Loucy (cell line): ENCODE measurements around the gene PRLR.

Source experiments
- H2AFZ ChIP-seq: fragments of 200-600 bp; sonication (generic); 2 replicates; pipeline ENCODE4 v1.6.0; 2016; ENCODE audit warnings: antibody characterized with exemption, mild to moderate bottlenecking, low read length, moderate library complexity
- H3F3A ChIP-seq: fragments of 200-600 bp; 2 replicates; pipeline ENCODE4 v1.6.0; 2016; ENCODE audit warnings: antibody characterized with exemption, low read depth, mild to moderate bottlenecking
- H3K27me3 ChIP-seq: fragments of 200-600 bp; sonication (generic); 2 replicates; pipeline ENCODE4 v1.6.1; 2014; ENCODE audit warnings: low read length, mild to moderate bottlenecking; ENCODE audit not compliant: insufficient read depth, poor library complexity, severe bottlenecking
- H3K36me3 ChIP-seq: fragments of 200-600 bp; sonication (generic); 2 replicates; pipeline ENCODE4 v1.6.1; 2016; ENCODE audit warnings: low read length; ENCODE audit not compliant: insufficient read depth
- H3K4me1 ChIP-seq: fragments of 200-600 bp; sonication (generic); 2 replicates; pipeline ENCODE4 v1.5.1; 2014; ENCODE audit warnings: low read length, mild to moderate bottlenecking; ENCODE audit not compliant: insufficient read depth, poor library complexity, severe bottlenecking
- H3K4me2 ChIP-seq: fragments of 200-600 bp; sonication (generic); 2 replicates; pipeline ENCODE4 v1.6.0; 2014; ENCODE audit warnings: antibody characterized with exemption, low read length, low read depth, mild to moderate bottlenecking; ENCODE audit not compliant: poor library complexity, severe bottlenecking
- H3K4me3 ChIP-seq: fragments of 200-600 bp; sonication (generic); 2 replicates; pipeline ENCODE4 v1.5.1; 2014; ENCODE audit warnings: low read length, mild to moderate bottlenecking, mixed read lengths; ENCODE audit not compliant: poor library complexity, severe bottlenecking
- H3K79me2 ChIP-seq: fragments of 200-600 bp; sonication (generic); 2 replicates; pipeline ENCODE4 v1.6.1; 2014; ENCODE audit warnings: low read length; ENCODE audit not compliant: insufficient read depth
- H3K9ac ChIP-seq: fragments of 200-600 bp; sonication (generic); 2 replicates; pipeline ENCODE4 v1.6.0; 2014; ENCODE audit warnings: mild to moderate bottlenecking, low read depth, low read length, moderate library complexity; ENCODE audit not compliant: poor library complexity, severe bottlenecking
- H3K9me2 ChIP-seq: fragments of 200-600 bp; sonication (generic); replicated peaks from 2 replicates; pipeline ENCODE4 v1.6.1; 2016; ENCODE audit warnings: low read depth, low read length, mixed read lengths
- H3K9me3 ChIP-seq: fragments of 200-600 bp; sonication (generic); 2 replicates; pipeline ENCODE4 v1.6.1; 2014; ENCODE audit warnings: mild to moderate bottlenecking, antibody characterized with exemption, low read length, low read depth; ENCODE audit not compliant: insufficient read depth
- H4K20me1 ChIP-seq: fragments of 200-600 bp; sonication (generic); 2 replicates; pipeline ENCODE4 v1.6.0; 2014; ENCODE audit warnings: antibody characterized with exemption, low read length, mild to moderate bottlenecking; ENCODE audit not compliant: insufficient read depth, poor library complexity, severe bottlenecking
- EZH2phosphoT487 ChIP-seq: fragments of 200-600 bp; IDR thresholded peaks from 2 replicates; pipeline ENCODE4 v1.6.1; 2018; ENCODE audit warnings: antibody characterized with exemption, mild to moderate bottlenecking, moderate library complexity, borderline replicate concordance
- TF ChIP-seq, protein P1 (sequence below): fragments of 200-600 bp; sonication (generic); conservative IDR thresholded peaks from 2 replicates; pipeline ENCODE4 v1.5.1; 2014; ENCODE audit warnings: mild to moderate bottlenecking, antibody characterized with exemption, low read length

The PRLR gene

DNA sequence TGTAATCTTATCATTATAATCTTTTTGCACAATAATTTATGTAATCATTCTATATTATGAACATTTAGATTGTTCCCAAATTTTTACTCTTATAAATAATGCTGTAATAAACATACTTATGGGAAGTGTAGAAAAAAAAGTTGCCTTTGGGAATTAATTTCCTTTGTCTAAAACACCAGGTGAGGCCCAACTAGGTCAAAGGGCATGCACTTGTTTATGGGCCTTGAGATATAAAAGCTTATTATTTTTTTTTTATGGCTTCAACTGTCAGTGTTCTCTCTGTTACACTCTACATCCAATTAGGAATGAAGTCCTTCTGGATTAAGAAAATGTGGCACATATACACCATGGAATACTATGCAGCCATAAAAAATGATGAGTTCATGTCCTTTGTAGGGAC is 6.5 kb upstream of the PRLR start:
- H3K9me2 ChIP-seq: no peaks in the 10 kb centered on the region
- no peaks in the 10 kb centered on the region for H4K20me1 ChIP-seq
- H3K4me2 ChIP-seq: no peak overlapping the region
- no peaks in the 10 kb centered on the region for H3K36me3 ChIP-seq
- no peak overlapping the region for H3K4me3 ChIP-seq
- no peaks in the 10 kb centered on the region for H3K9me3 ChIP-seq
- no peak overlapping the region for H2AFZ ChIP-seq
- H3K79me2 ChIP-seq: no peaks in the 10 kb centered on the region
- no peaks in the 10 kb centered on the region for H3K4me1 ChIP-seq
- H3K27me3 ChIP-seq: no peaks in the 10 kb centered on the region
- no peaks in the 10 kb centered on the region for H3F3A ChIP-seq
- no peak for TF ChIP-seq EZH2phosphoT487
- TF ChIP-seq, protein P1, sequence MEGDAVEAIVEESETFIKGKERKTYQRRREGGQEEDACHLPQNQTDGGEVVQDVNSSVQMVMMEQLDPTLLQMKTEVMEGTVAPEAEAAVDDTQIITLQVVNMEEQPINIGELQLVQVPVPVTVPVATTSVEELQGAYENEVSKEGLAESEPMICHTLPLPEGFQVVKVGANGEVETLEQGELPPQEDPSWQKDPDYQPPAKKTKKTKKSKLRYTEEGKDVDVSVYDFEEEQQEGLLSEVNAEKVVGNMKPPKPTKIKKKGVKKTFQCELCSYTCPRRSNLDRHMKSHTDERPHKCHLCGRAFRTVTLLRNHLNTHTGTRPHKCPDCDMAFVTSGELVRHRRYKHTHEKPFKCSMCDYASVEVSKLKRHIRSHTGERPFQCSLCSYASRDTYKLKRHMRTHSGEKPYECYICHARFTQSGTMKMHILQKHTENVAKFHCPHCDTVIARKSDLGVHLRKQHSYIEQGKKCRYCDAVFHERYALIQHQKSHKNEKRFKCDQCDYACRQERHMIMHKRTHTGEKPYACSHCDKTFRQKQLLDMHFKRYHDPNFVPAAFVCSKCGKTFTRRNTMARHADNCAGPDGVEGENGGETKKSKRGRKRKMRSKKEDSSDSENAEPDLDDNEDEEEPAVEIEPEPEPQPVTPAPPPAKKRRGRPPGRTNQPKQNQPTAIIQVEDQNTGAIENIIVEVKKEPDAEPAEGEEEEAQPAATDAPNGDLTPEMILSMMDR: no peak
- no peak overlapping the region for H3K9ac ChIP-seq

DNA sequence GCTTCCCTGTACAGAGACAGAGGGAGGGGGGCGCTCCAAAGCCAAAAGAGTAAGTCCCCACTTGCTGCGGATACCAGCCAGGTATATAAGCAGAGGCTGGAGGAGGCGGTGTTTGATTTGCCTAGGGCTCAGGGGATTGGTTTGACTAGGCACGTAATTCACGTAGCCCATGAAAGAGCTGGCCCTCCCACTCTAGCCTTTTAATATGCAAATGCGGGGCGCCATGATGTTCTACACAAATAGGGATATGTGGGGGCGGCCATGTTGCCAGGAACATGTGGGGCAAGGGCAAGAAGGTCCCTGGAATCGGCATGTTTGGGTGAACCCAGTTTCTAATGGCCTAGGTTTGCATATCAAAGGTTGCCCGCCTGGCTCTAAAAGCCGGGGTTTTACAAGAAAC is 3.3 kb upstream of the PRLR start:
- Histone ChIP-seq H2AFZ (no peak overlapping the region), H3K9me3 (no peaks in the 10 kb centered on the region), H3K4me2 (no peak overlapping the region), H3K9ac (no peak overlapping the region), H3F3A (no peaks in the 10 kb centered on the region), H3K79me2 (no peaks in the 10 kb centered on the region), H3K36me3 (no peaks in the 10 kb centered on the region), H3K27me3 (no peaks in the 10 kb centered on the region), H4K20me1 (no peaks in the 10 kb centered on the region), H3K4me1 (no peaks in the 10 kb centered on the region), H3K9me2 (no peaks in the 10 kb centered on the region), H3K4me3 (no peak overlapping the region)
- no peak for TF ChIP-seq EZH2phosphoT487
- TF ChIP-seq, protein P1: no peak

DNA sequence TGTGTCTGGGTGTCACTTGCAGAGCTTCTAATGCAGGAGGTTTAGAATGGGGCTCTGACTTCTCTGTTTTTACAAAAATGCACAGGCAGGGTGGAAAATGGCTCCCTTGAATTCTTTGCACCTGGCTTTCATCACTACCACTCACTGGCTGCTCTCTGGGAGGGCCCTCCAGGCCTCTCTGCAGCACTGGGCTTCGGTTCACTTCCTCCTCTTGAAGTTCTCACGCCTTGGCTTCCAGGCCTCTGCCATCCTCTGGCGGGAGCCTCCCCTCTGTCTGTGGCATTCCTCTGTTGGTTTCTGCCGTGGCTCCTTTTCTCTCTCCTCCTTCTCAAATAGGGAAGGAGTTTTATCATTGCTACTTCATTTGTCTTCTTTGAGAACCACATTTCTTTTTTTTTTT is 2.8 kb upstream of the PRLR start:
- no peaks in the 10 kb centered on the region for H4K20me1 ChIP-seq
- no peaks in the 10 kb centered on the region for H3K79me2 ChIP-seq
- no peaks in the 10 kb centered on the region for H3K4me1 ChIP-seq
- peak overlapping the region; percentile 38; the same call in 1 of the 2 replicates for H2AFZ ChIP-seq
- no peaks in the 10 kb centered on the region for H3K9me2 ChIP-seq
- no peak overlapping the region for H3K4me3 ChIP-seq
- H3K4me2 ChIP-seq: no peak overlapping the region
- H3K9me3 ChIP-seq: no peaks in the 10 kb centered on the region
- H3K9ac ChIP-seq: no peak overlapping the region
- TF ChIP-seq, protein P1: no peak
- no peak for TF ChIP-seq EZH2phosphoT487
- H3F3A ChIP-seq: no peaks in the 10 kb centered on the region
- no peaks in the 10 kb centered on the region for H3K36me3 ChIP-seq
- H3K27me3 ChIP-seq: no peaks in the 10 kb centered on the region
